Measurements from ENCODE around the gene NELFB.

Gene NELFB

DNA sequence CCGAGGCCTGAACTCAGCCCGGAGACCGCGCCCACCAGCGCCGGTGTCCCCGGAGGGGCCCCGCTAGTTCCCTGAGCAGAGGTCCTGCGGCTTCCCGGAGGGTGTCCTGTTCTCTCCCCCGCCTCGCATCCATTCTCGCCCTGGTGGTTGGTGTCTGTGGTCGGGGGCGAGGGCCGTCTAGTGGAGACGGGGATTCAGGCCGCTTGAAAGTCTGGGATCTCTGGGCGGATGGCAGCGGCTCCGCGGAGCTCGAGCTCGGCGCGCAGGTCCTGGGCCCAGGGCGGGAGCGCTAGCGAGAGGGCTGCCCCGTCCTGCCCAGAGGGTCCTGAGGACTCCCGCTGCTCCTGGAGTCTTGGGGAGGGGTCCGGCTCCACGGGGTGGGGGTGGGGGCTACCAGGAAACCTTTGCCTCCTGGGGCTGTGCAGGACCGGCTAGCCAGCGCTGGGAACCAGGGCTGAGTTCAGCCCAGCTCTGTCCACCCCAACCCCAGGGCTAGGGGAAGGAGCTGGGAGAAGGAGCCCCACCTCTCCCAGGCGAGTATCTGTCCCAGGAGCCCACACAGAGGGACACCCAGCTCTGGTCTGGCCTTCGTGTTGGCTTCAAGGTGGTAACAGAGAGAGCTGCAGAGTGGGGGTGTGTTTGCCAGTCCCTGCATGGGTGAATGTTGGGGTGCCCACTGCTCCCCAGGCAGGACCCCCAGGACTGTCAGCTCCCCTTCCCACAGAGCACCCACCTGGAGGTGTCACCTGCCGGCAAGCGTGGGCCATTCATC lies 26.4 kb downstream of the NELFB start:
- no peak for DNase-seq (ENCODE audit: extremely low read depth, low read depth)
- TF ChIP-seq, protein P1, sequence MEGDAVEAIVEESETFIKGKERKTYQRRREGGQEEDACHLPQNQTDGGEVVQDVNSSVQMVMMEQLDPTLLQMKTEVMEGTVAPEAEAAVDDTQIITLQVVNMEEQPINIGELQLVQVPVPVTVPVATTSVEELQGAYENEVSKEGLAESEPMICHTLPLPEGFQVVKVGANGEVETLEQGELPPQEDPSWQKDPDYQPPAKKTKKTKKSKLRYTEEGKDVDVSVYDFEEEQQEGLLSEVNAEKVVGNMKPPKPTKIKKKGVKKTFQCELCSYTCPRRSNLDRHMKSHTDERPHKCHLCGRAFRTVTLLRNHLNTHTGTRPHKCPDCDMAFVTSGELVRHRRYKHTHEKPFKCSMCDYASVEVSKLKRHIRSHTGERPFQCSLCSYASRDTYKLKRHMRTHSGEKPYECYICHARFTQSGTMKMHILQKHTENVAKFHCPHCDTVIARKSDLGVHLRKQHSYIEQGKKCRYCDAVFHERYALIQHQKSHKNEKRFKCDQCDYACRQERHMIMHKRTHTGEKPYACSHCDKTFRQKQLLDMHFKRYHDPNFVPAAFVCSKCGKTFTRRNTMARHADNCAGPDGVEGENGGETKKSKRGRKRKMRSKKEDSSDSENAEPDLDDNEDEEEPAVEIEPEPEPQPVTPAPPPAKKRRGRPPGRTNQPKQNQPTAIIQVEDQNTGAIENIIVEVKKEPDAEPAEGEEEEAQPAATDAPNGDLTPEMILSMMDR (IDR thresholded peaks at IDR 0.05; ENCODE audit: low read depth, low read length), result no peak

DNA sequence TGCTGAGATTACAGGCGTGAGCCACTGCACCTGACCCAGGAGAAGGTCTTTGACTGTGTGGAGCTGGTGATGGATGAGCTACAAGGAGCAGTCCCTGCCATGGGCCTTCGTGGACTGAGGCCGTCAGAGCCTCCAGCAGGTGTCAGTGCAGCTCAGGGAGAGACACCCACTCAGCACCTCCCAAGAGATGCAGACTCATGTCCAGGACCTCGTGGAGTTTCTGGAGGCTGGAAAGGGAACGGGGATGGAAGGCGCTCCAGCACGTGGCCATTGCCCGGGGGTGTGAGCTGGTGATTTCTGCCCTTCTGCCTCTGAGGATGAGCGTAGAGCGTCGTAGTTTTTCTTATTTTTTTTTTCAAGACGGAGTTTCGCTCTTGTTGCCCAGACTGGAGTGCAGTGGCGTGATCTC lies 31.9 kb downstream of the NELFB start:
- no peak for DNase-seq (ENCODE audit: extremely low read depth, low read depth)
- TF ChIP-seq, protein P1 (IDR thresholded peaks at IDR 0.05; ENCODE audit: low read depth, low read length), result peak; percentile 32

DNA sequence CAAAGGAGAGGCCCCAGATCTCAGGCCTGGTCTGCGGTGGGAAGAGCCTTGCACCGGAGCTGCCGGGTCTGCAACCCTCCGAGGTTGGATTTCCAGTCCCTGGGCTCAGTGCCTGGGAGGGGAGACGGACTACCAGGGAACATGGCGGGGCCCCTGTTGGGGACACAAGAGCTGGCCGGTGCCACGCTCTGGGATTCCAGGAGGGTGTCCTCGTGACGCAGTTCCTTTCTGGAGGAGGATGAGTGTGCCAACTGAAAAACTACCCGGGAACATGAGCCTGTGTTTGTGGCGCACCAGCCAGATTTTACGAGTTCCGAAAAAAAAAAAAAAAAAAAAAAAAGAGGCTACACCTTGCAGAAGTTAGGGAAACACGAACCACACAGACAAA lies 38.0 kb downstream of the NELFB start:
- no peak for DNase-seq (ENCODE audit: extremely low read depth, low read depth)
- TF ChIP-seq, protein P1 (IDR thresholded peaks at IDR 0.05; ENCODE audit: low read depth, low read length), result no peak

DNA sequence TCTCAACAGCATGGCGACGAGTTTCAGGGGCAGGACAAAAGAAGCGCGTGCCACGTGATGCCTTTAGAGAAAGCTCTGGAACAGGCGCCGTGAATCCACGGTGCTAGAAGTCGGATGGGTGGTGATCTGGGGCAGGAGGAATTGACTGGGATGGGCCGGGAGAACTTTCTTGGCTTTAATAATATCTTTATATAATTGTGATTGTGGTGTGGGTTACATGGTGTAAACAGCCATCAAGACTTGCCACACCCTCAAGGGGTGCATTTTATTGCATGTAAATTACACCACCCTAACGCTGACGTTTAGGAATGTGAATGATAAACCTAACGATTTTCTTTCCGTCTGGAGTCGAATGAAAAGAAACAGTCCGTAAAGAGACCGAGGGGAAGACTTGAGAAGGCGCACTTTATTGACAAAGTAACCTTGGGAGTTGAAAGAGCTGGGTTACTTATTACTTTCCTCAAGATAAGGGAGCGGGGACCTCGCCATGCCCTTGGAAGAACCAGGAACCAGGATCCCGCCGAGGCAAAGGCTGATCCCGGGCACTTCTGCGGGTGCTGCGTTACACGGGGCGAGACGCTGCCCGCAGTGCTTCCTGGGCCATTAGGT lies 38.5 kb downstream of the NELFB start:
- TF ChIP-seq, protein P1 (IDR thresholded peaks at IDR 0.05; ENCODE audit: low read depth, low read length), result no peak
- no peak for DNase-seq (ENCODE audit: extremely low read depth, low read depth)

DNA sequence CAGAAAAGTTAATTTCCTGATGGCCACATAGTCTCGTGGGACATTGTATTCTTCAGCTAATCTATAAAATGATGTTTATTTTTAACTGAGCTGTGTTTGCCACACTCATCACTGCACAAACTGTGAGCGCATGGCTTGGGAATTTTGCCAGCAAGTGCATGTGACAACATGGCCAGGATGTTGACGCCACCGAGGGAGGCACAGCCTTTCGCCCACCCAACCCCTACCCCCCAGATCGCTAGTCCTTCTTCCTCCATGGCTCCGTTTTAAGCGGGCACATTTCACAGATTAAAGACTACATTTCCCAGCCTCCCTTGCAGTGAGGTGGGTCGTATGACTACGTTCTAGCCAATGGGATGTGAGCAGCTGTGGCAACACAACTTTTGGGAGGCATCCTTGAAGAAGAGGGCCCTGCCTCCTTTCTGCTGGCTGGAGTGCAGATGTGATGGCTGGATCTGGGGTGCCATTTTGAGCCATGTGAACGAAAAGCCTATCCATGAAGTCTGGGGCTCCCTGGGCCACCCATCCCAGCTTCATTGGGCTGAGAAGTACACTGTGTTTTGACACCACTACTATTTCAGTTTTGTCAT lies 39.1 kb downstream of the NELFB start:
- no peak for DNase-seq (ENCODE audit: extremely low read depth, low read depth)
- TF ChIP-seq, protein P1 (IDR thresholded peaks at IDR 0.05; ENCODE audit: low read depth, low read length), result no peak

DNA sequence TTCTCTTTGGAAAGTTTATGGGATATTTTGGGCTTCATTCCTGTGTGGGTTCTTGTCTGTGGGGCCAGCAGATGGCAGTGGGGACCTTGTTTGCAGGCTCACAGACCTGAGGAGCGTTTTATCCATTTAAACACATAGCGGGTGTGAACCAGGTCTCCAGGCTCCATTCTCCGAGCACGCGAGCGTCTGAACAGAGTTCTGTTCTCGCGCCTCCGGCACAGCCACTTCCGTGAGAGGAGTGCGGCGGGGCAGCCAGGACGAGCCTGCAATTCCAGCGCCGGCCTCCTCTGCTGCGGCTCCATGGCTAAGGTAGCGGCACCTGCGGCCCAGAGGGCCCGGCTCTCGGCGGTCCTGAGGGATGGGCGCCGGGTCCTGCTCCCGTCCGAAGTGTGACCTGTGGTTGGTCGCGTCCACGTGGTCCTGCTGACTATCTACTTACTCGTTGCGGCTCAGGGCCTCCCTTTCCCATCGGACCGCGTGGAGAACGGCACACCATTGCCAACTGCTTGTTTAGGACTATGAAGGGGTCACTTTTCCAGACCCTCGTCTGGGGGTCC lies 39.6 kb downstream of the NELFB start:
- TF ChIP-seq, protein P1 (IDR thresholded peaks at IDR 0.05; ENCODE audit: low read depth, low read length), result peak; percentile 12
- DNase-seq (ENCODE audit: extremely low read depth, low read depth), result no peak

Data from AG09319 (cell line).